GM08714 (cell line): Measurements from ENCODE around the gene KLHL2.
"Not testable (repeated sequence)": the region's sequence is repeated elsewhere in the genome, so short reads cannot be mapped to it uniquely, and the experiment has no call there.

Source experiments
- H3K4me3 ChIP-seq: fragments of 200-500 bp; sonication (Bioruptor generic); 2 replicates; pipeline ENCODE4 v1.5.1; 2014; ENCODE audit warnings: mild to moderate bottlenecking, low read length, inconsistent platforms
- ZNF274 ChIP-seq: IDR thresholded peaks from 2 replicates; pipeline ENCODE4 v1.6.1; 2012; ENCODE audit warnings: mild to moderate bottlenecking, low read depth, low read length

The KLHL2 gene

GRCh38 chr4:165207431-165208220 is at the start of gene KLHL2:
Gene KLHL2 (plus strand): TSS chr4:165207561. CDS start chr4:165207877, 316 bp downstream.
- no peak for TF ChIP-seq ZNF274
- H3K4me3 ChIP-seq = peak within 1 kb of the TSS; percentile 94

GRCh38 chr4:165158762-165159161 is 48.6 kb upstream of the KLHL2 start:
- TF ChIP-seq ZNF274 = no peak
- H3K4me3 ChIP-seq = no peak overlapping the region

- no peak overlapping the region for H3K4me3 ChIP-seq
- no peak for TF ChIP-seq ZNF274
These were observed 43.1 kb upstream of the KLHL2 start for GRCh38 chr4:165164257-165164656.

- not testable (repeated sequence) for H3K4me3 ChIP-seq
These were observed 40.5 kb upstream of the KLHL2 start for GRCh38 chr4:165166872-165167271.

- no peak overlapping the region for H3K4me3 ChIP-seq
- TF ChIP-seq ZNF274 = no peak
These were observed 39.7 kb upstream of the KLHL2 start for GRCh38 chr4:165167650-165168049.

- H3K4me3 ChIP-seq = no peak overlapping the region
- no peak for TF ChIP-seq ZNF274
These were observed 36.5 kb upstream of the KLHL2 start for GRCh38 chr4:165170819-165171218.

GRCh38 chr4:165175470-165175869 is 31.9 kb upstream of the KLHL2 start:
- not testable (repeated sequence) for H3K4me3 ChIP-seq

GRCh38 chr4:165175879-165176278 is 31.5 kb upstream of the KLHL2 start:
- no peak for TF ChIP-seq ZNF274
- H3K4me3 ChIP-seq = no peak overlapping the region

GRCh38 chr4:165177725-165178666 is 29.4 kb upstream of the KLHL2 start:
- H3K4me3 ChIP-seq = no peak overlapping the region
- TF ChIP-seq ZNF274 = no peak

- no peak for TF ChIP-seq ZNF274
- H3K4me3 ChIP-seq = no peak overlapping the region
These were observed 23.1 kb upstream of the KLHL2 start for GRCh38 chr4:165184220-165184619.

GRCh38 chr4:165184998-165185397 is 22.4 kb upstream of the KLHL2 start:
- not testable (repeated sequence) for H3K4me3 ChIP-seq

GRCh38 chr4:165185448-165185847 is 21.9 kb upstream of the KLHL2 start:
- H3K4me3 ChIP-seq = no peak overlapping the region
- no peak for TF ChIP-seq ZNF274

GRCh38 chr4:165190591-165191347 is 16.6 kb upstream of the KLHL2 start:
- TF ChIP-seq ZNF274 = no peak
- H3K4me3 ChIP-seq = no peak overlapping the region

- no peak for TF ChIP-seq ZNF274
- H3K4me3 ChIP-seq = no peak overlapping the region
These were observed 16.1 kb upstream of the KLHL2 start for GRCh38 chr4:165191348-165191656.
